SU-DHL-6 (cell line): ENCODE results near the gene RPTOR.

Experiments
- H2AFZ ChIP-seq: fragments of 200-600 bp; sonication (generic); 2 replicates; pipeline ENCODE4 v1.6.1; 2014; ENCODE audit warnings: low read depth, mild to moderate bottlenecking, moderate library complexity, mixed read lengths, antibody characterized with exemption, low read length; ENCODE audit not compliant: severe bottlenecking
- H3F3A ChIP-seq: fragments of 200-600 bp; shearing (Covaris generic); 2 replicates; pipeline ENCODE4 v1.6.0; 2016; ENCODE audit warnings: antibody characterized with exemption, mild to moderate bottlenecking; ENCODE audit not compliant: insufficient read depth
- H3K27ac ChIP-seq: fragments of 200-600 bp; sonication (generic); 2 replicates; pipeline ENCODE4 v1.5.1; 2016; ENCODE audit warnings: low read depth, mild to moderate bottlenecking, low read length, moderate library complexity, mixed read lengths
- H3K27me3 ChIP-seq: fragments of 200-600 bp; sonication (generic), shearing (Covaris generic); 2 replicates; pipeline ENCODE4 v1.6.0; 2014; ENCODE audit warnings: mild to moderate bottlenecking, low read length
- H3K36me3 ChIP-seq: fragments of 200-600 bp; sonication (generic); 2 replicates; pipeline ENCODE4 v1.6.1; 2014; ENCODE audit warnings: mild to moderate bottlenecking, low read length, mixed read lengths
- H3K4me2 ChIP-seq: fragments of 300-600, 200-600 bp; shearing (Covaris generic), sonication (generic); 2 replicates; pipeline ENCODE4 v1.6.0; 2014; ENCODE audit warnings: low read length, low read depth, mild to moderate bottlenecking; ENCODE audit not compliant: poor library complexity, severe bottlenecking
- H3K4me3 ChIP-seq: fragments of 200-600 bp; sonication (generic); 2 replicates; pipeline ENCODE4 v1.5.1; 2014; ENCODE audit warnings: antibody characterized with exemption, low read length, mild to moderate bottlenecking, mixed read lengths; ENCODE audit not compliant: insufficient read depth, poor library complexity, severe bottlenecking
- H3K79me2 ChIP-seq: fragments of 200-600 bp; sonication (generic); 2 replicates; pipeline ENCODE4 v1.6.1; 2014; ENCODE audit warnings: mild to moderate bottlenecking, low read length, moderate library complexity; ENCODE audit not compliant: insufficient read depth
- H3K9ac ChIP-seq: fragments of 200-600 bp; sonication (generic); 2 replicates; pipeline ENCODE4 v1.7.0; 2014; ENCODE audit warnings: mild to moderate bottlenecking, low read length
- H3K9me2 ChIP-seq: fragments of 200-600 bp; sonication (generic); replicated peaks from 2 replicates; pipeline ENCODE4 v1.6.1; 2014; ENCODE audit warnings: low read length; ENCODE audit not compliant: insufficient read depth
- H3K9me3 ChIP-seq: fragments of 200-600 bp; sonication (generic); 2 replicates; pipeline ENCODE4 v1.6.1; 2014; ENCODE audit warnings: low read length, mixed read lengths; ENCODE audit not compliant: insufficient read depth
- H4K20me1 ChIP-seq: fragments of 200-600 bp; sonication (generic); 2 replicates; pipeline ENCODE4 v1.6.1; 2014; ENCODE audit warnings: low read depth, mild to moderate bottlenecking, antibody characterized with exemption, low read length, moderate library complexity, mixed read lengths
- CTCF ChIP-seq: fragments of 200-600 bp; sonication (generic); IDR thresholded peaks from one replicate; pipeline ENCODE4 v1.5.1; 2017; ENCODE audit warnings: antibody characterized with exemption, mild to moderate bottlenecking, low read length, moderate library complexity; ENCODE audit not compliant: insufficient read depth, poor library complexity, severe bottlenecking
- EZH2phosphoT487 ChIP-seq: fragments of 200-600 bp; sonication (generic), shearing (Covaris generic); conservative IDR thresholded peaks from 2 replicates; pipeline ENCODE4 v1.6.1; 2018; ENCODE audit warnings: mild to moderate bottlenecking, antibody characterized with exemption, low read length, moderate library complexity, mixed read lengths

Gene RPTOR

GRCh38 chr17:80528536-80528935 lies 16.1 kb upstream of the RPTOR start:
- no peaks in the 10 kb centered on the region for H3K36me3 ChIP-seq
- TF ChIP-seq CTCF (no peak), EZH2phosphoT487 (no peak)
- H3F3A ChIP-seq: no peaks in the 10 kb centered on the region
- no peaks in the 10 kb centered on the region for H3K9me2 ChIP-seq
- no peaks in the 10 kb centered on the region for H3K9me3 ChIP-seq
- no peak overlapping the region for H2AFZ ChIP-seq
- H3K79me2 ChIP-seq: no peaks in the 10 kb centered on the region
- no peak overlapping the region for H3K27ac ChIP-seq
- H3K4me3 ChIP-seq: no peak overlapping the region
- H3K4me2 ChIP-seq: no peak overlapping the region
- no peak overlapping the region for H3K9ac ChIP-seq
- H4K20me1 ChIP-seq: no peaks in the 10 kb centered on the region
- no peaks in the 10 kb centered on the region for H3K27me3 ChIP-seq

GRCh38 chr17:80529104-80529903 lies 15.3 kb upstream of the RPTOR start:
- H3K4me3 ChIP-seq: no peak overlapping the region
- no peaks in the 10 kb centered on the region for H4K20me1 ChIP-seq

GRCh38 chr17:80529904-80530292 lies 14.7 kb upstream of the RPTOR start:
- Histone ChIP-seq H3K9ac (no peak overlapping the region), H3F3A (no peaks in the 10 kb centered on the region), H3K27ac (no peak overlapping the region), H4K20me1 (no peaks in the 10 kb centered on the region), H3K9me3 (no peaks in the 10 kb centered on the region), H3K4me3 (no peak overlapping the region), H3K4me2 (no peak overlapping the region), H3K36me3 (no peaks in the 10 kb centered on the region), H3K9me2 (no peaks in the 10 kb centered on the region), H3K27me3 (no peaks in the 10 kb centered on the region), H2AFZ (no peak overlapping the region), H3K79me2 (no peaks in the 10 kb centered on the region)
- TF ChIP-seq EZH2phosphoT487 (no peak), CTCF (no peak)

More at GRCh38 chr17:80529104-80529903, 15.3 kb upstream of the RPTOR start:
- TF ChIP-seq EZH2phosphoT487 (no peak), CTCF (no peak)
- Histone ChIP-seq H3K9ac (no peak overlapping the region), H3K79me2 (no peaks in the 10 kb centered on the region), H2AFZ (no peak overlapping the region), H3K27ac (no peak overlapping the region), H3K36me3 (no peaks in the 10 kb centered on the region), H3K9me2 (no peaks in the 10 kb centered on the region), H3K4me2 (no peak overlapping the region), H3K9me3 (no peaks in the 10 kb centered on the region), H3F3A (no peaks in the 10 kb centered on the region), H3K27me3 (no peaks in the 10 kb centered on the region)
